GM12873 (cell line): Measurements from ENCODE around the gene FAM151A.

ENCODE experiments used
- CTCF ChIP-seq: IDR thresholded peaks from 2 replicates; pipeline ENCODE4 v1.5.1; 2012; ENCODE audit warnings: low read depth, mild to moderate bottlenecking, moderate library complexity, low read length, control low read depth; ENCODE audit not compliant: insufficient read depth; ENCODE audit errors: missing control alignments

The FAM151A gene

DNA sequence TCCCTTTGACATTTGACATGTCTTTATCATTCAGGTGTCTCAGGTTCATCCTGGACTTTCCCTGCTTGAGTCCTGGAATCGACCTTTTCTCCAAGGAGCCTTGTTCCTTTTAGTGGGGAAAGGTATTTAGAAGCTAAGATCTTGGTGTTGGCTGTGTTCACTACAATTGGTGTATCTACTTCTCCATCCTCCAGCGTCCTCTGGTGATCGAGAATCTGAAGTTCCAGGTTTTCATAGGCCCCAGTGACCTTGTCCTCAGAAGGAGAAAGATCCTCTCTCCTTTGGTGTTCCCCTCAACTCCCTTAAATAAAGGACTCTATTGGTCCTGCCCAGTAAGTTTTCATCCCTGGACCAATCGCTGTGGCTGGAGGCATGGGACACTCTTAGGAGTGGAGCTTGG, 40.4 kb upstream of the FAM151A start:
- TF ChIP-seq CTCF = no peak

DNA sequence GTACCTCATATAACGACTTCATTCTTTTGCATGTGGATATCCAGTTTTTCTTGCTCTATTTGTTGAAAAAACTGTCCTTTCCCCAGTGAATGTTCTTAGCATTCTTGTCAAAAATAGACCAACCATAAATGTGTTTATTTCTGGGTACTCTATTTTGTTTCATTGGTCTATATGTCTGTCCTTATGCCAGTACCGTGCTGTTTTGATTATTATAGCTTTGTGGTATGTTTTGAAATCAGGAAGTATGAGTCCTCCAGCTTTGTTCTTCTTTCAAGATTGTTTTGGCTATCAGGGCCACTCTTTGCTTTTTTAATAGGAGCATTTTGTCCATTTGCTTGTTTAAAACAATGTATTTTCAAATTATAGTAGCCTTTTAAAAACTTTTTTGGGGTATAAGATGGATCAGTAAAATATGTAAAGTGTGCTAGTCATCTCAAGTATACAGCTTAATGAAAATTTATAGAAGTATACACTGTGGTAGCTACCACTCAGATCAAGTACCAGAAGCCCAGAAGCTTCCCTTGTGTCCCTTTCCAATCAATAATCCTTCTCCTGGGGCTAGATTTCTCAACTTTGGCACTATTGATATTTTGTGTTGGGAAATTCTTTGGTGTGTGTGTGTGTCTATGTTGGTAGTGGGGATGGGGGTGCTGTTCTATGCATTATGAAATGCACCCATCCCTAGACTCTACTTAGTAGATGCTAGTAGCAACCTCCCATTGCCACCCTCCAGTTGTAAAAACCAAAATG, 35.0 kb upstream of the FAM151A start:
- TF ChIP-seq CTCF = no peak

DNA sequence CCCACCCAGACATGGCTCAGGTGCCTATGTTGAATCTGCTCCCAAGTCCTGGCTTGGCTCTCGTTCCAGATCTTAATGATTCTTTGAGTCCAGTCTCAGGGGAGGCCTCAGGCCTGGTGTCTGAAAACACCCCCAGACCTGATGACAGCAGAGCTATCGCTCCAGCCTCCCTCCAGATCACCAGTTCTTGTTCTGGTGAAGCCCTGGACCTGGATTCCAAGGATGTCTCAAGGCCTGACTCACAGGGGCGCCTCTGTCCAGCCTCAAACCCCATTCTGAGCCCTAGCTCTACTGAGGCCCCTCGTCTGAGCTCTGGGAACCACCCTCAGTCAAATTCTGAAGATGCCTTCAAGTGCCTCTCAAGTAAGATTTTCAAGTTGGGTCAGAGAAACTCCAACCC, 29.7 kb upstream of the FAM151A start:
- no peak for TF ChIP-seq CTCF

GRCh38 chr1:54652168-54652567, 28.8 kb upstream of the FAM151A start:
- TF ChIP-seq CTCF = no peak

GRCh38 chr1:54651608-54652007, 28.3 kb upstream of the FAM151A start:
- no peak for TF ChIP-seq CTCF

- no peak for TF ChIP-seq CTCF
These were observed 27.1 kb upstream of the FAM151A start for GRCh38 chr1:54650417-54650816.

GRCh38 chr1:54649921-54650320, 26.6 kb upstream of the FAM151A start:
- no peak for TF ChIP-seq CTCF
